ENCODE measurements around the gene EDEM1. TPM values are rescaled to one million over a fixed set of nuclear protein-coding genes. Genes with fewer than 3 reads are reported as not detected.
A peak's percentile ranks its signal among the peaks of the same experiment; 100 is the strongest.
"Not testable (repeated sequence)": the region's sequence is repeated elsewhere in the genome, so short reads cannot be mapped to it uniquely, and the experiment has no call there.

Gene EDEM1
- total RNA-seq, 1 donor from 2014 or later, result 88.6 TPM

DNA sequence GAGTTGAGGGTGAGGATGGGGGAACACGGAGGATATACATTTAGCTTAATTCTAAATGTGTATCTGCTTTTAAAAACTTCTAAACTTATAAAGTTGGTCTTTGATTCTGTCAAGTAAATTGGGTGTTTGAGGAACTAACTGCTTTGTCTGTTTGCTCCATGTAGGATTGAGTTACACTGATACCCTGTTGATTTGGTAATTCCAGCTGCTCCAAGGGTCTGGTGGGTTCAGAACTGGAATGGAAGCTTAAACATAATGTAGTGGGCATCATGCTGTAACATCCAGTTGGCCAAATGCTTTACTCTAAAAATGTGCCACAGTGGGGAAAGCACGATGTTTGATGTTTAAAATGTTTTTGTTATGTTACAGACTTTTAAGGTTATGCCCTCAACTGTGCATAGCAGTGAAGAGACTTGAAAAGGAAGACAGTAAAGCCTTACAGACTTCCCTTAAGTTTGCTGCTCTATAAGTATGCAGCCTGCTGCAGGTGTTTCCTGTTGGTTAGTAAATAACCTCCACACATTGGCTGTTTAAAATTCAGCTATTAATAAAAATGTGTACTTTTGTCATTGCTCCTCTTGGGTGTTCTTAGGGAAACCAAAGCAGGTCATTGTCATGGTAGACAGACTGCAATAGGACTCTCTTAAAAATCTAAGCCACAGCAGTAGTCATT lies 5.9 kb upstream of the EDEM1 start:
- H3K4me1 ChIP-seq, result peaks cover 18% of the 10 kb centered on the region
- DNase-seq, result no peak
- H3K9me3 ChIP-seq, result no peaks in the 10 kb centered on the region
- H3K27me3 ChIP-seq, result no peaks in the 10 kb centered on the region
- intact Hi-C loops (cut with DNase I), result no loop called here
- no peak overlapping the region for H3K27ac ChIP-seq
- ATAC-seq, result no peak
- no peak overlapping the region for H3K4me3 ChIP-seq
- H3K36me3 ChIP-seq, result peaks cover 61% of the 10 kb centered on the region
- TF ChIP-seq, protein P1, sequence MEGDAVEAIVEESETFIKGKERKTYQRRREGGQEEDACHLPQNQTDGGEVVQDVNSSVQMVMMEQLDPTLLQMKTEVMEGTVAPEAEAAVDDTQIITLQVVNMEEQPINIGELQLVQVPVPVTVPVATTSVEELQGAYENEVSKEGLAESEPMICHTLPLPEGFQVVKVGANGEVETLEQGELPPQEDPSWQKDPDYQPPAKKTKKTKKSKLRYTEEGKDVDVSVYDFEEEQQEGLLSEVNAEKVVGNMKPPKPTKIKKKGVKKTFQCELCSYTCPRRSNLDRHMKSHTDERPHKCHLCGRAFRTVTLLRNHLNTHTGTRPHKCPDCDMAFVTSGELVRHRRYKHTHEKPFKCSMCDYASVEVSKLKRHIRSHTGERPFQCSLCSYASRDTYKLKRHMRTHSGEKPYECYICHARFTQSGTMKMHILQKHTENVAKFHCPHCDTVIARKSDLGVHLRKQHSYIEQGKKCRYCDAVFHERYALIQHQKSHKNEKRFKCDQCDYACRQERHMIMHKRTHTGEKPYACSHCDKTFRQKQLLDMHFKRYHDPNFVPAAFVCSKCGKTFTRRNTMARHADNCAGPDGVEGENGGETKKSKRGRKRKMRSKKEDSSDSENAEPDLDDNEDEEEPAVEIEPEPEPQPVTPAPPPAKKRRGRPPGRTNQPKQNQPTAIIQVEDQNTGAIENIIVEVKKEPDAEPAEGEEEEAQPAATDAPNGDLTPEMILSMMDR (IDR thresholded peaks at IDR 0.05), result no peak

DNA sequence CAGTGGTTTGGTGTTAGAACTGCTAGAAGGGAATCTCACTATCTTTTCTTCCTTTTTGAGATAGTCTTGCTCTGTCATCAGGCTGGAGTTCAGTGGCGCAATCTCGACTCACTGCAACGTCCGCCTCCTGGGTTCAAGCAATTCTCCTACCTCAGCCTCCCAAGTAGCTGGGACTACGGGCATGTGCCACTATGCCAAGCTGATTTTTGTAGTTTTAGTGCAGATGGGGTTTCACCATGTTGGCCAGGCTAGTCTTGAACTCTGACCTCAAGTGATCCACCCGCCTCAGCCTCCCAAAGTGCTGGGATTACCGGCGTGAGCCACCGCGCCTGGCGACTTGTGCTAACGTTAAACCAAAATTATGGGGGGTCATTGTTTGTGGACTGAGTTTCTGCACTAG lies 3.8 kb upstream of the EDEM1 start:
- intact Hi-C loops (cut with DNase I); H3K9me3 ChIP-seq; DNase-seq: not testable (repeated sequence)

DNA sequence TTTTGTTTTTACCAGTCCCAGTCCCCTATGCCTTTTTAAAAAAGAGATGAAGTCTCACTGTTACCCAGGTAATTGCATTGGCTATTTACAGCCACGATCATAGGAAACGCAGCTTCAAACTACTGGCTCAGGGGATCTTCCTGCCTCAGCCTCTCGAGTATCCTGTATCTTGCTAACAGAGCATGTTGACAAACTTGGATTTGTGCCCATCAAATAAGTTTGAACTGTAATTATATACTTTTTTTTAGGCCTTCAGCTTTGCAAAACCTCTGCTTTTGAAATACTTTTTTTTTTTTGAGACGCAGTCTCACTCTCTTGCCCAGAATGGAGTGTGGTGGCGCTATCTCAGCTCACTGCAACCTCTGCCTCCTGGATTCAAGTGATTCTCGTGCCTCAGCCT lies 3.0 kb upstream of the EDEM1 start:
- H3K4me3 ChIP-seq, result no peak overlapping the region
- DNase-seq (no peak), ATAC-seq (no peak)
- H3K27ac ChIP-seq, result no peak overlapping the region
- no peaks in the 10 kb centered on the region for H3K27me3 ChIP-seq
- peaks cover 22% of the 10 kb centered on the region for H3K4me1 ChIP-seq
- peaks cover 38% of the 10 kb centered on the region for H3K36me3 ChIP-seq
- intact Hi-C loops (cut with DNase I), result no loop called here
- TF ChIP-seq, protein P1 (IDR thresholded peaks at IDR 0.05), result no peak
- H3K9me3 ChIP-seq, result no peaks in the 10 kb centered on the region

More for the DNA sequence above, 3.8 kb upstream of the EDEM1 start:
- not testable (repeated sequence) for H3K27me3 ChIP-seq, H3K4me3 ChIP-seq, ATAC-seq, H3K27ac ChIP-seq
- H3K36me3 ChIP-seq, result peaks cover 46% of the 10 kb centered on the region
- H3K4me1 ChIP-seq, result peaks cover 18% of the 10 kb centered on the region

DNA sequence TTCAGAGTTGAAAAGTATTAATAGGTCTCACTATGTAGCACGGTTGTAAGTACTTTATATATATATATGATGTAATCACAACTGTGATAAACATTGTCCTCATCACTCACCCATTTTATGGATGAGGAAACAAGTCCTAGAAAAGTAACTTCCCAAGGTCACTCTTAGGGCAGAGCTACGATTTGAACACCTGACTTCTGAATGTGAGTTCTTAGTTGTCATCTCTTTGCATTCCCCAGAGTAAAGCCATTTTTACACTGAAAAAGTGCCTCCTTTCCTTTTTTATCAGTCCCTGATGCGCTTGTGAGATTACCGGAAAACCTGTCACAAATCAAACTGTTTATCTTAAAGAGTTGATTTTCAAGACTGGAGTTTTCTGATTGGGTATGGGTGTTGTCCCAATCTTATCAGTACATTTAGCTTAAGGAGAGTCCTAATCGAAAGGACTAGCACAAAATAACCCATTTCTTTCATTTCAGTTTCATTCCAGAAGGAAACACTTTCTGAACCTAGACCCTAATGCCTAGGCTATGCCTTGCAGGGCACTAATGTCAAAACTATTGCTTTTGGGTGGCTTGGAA lies 2.3 kb upstream of the EDEM1 start:
- Histone ChIP-seq H3K9me3 (no peaks in the 10 kb centered on the region), H3K4me1 (peaks cover 26% of the 10 kb centered on the region), H3K4me3 (no peak overlapping the region), H3K27ac (no peak overlapping the region), H3K27me3 (no peaks in the 10 kb centered on the region), H3K36me3 (peaks cover 31% of the 10 kb centered on the region)
- DNase-seq (no peak), ATAC-seq (no peak)
- TF ChIP-seq, protein P1 (IDR thresholded peaks at IDR 0.05), result no peak
- intact Hi-C loops (cut with DNase I), result no loop called here

DNA sequence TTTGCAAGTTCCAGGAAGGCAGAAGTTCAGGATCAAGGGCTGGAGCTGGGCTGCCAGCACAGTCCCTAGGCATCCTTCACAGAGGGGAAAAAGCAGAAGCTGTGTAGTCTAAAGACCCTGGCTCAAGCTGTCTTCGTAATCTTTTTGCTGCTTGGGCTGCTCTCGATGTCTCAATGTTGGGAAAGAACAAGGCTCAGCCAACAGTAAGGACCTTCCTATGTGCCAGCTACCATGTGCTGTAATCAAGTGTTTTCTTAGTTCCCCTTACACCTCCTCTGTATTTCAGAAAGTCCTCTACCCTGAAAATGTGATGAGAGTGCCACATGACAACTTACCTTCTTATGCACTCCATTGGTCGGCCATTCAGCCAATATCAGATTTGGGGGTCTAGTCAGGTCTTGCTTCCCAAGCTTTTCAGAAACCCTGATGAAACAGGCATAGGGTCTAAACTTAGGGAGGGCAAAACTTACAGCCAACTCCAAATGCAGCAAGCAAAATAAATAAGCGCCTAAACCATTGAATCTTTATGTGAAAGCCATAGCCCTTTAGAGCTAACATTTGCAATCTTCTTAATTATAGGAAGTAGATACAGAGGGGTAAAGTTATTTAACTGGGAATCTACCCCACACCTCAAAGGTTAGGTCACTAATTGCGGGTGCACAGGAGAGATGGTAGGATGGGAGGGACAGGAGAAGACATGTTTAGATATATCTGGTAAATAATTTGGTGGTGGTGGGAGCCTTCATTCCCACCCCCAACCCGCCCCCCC lies 1.2 kb upstream of the EDEM1 start:
- TF ChIP-seq, protein P1 (IDR thresholded peaks at IDR 0.05), result no peak
- ATAC-seq, result peak; percentile 7
- peak overlapping the region; percentile 78 for H3K27ac ChIP-seq
- peaks cover 20% of the 10 kb centered on the region for H3K36me3 ChIP-seq
- DNase-seq, result no peak
- peak overlapping the region; percentile 92 for H3K4me3 ChIP-seq
- no peaks in the 10 kb centered on the region for H3K27me3 ChIP-seq
- H3K4me1 ChIP-seq, result peaks cover 35% of the 10 kb centered on the region
- no peaks in the 10 kb centered on the region for H3K9me3 ChIP-seq
- intact Hi-C loops (cut with DNase I), result no loop called here

DNA sequence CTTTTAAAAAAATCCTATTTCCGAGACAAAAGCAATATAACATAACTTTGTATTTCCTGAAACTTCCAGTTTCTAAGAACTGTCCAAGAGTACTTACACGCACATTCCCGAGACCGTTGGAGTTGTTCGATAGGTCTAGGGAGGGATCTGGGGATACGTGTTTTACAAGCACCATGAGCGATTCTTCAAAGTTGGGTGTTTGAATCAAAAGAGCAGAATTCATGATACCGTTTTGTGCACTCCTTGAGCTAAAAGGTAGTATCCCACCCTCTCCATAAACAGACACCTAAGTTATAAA lies 700 bp upstream of the EDEM1 start:
- no peaks in the 10 kb centered on the region for H3K9me3 ChIP-seq
- DNase-seq, result no peak

More for the DNA sequence above, 700 bp upstream of the EDEM1 start:
- H3K36me3 ChIP-seq, result peaks cover 15% of the 10 kb centered on the region
- H3K4me1 ChIP-seq, result peaks cover 41% of the 10 kb centered on the region
- peak overlapping the region; percentile 92 for H3K4me3 ChIP-seq
- intact Hi-C loops (cut with DNase I), result no loop called here
- TF ChIP-seq, protein P1 (IDR thresholded peaks at IDR 0.05), result no peak
- peak overlapping the region; percentile 78 for H3K27ac ChIP-seq
- no peaks in the 10 kb centered on the region for H3K27me3 ChIP-seq
- ATAC-seq, result no peak

All from upper lobe of right lung (tissue), 1 donor.